MM.1S (cell line): ENCODE measurements around the gene TSHZ1.

Experiments used
- DNase-seq: peaks from one replicate; pipeline ENCODE4 v3.0.0-alpha.2; 2015
- H2AFZ ChIP-seq: fragments of 300-600 bp; sonication (generic); 2 replicates; pipeline ENCODE4 v1.6.0; 2016; ENCODE audit warnings: antibody characterized with exemption, low read length
- H3F3A ChIP-seq: fragments of 300-600 bp; sonication (generic); 2 replicates; pipeline ENCODE4 v1.6.1; 2016; ENCODE audit warnings: mild to moderate bottlenecking, antibody characterized with exemption, low read length, moderate library complexity, mixed read lengths; ENCODE audit not compliant: insufficient read depth
- H3K27ac ChIP-seq: fragments of 300-600 bp; sonication (generic); 2 replicates; pipeline ENCODE4 v1.5.1; 2016; ENCODE audit warnings: mild to moderate bottlenecking, low read length
- H3K27me3 ChIP-seq: fragments of 300-600 bp; sonication (generic); replicated peaks from 2 replicates; pipeline ENCODE4 v1.6.0; 2016; ENCODE audit warnings: low read length; ENCODE audit not compliant: insufficient read depth
- H3K36me3 ChIP-seq: fragments of 300-600 bp; sonication (generic); replicated peaks from 2 replicates; pipeline ENCODE4 v1.6.1; 2016; ENCODE audit warnings: mild to moderate bottlenecking, low read length, mixed read lengths; ENCODE audit not compliant: insufficient read depth
- H3K4me1 ChIP-seq: fragments of 300-600 bp; sonication (generic); 2 replicates; pipeline ENCODE4 v1.6.1; 2016; ENCODE audit warnings: low read length, mixed read lengths
- H3K4me2 ChIP-seq: fragments of 300-600 bp; sonication (generic); 2 replicates; pipeline ENCODE4 v1.6.0; 2016; ENCODE audit warnings: low read depth, low read length
- H3K4me3 ChIP-seq: fragments of 300-600 bp; sonication (generic); 2 replicates; pipeline ENCODE4 v1.5.1; 2016; ENCODE audit warnings: low read length, mixed read lengths
- H3K79me2 ChIP-seq: fragments of 300-600 bp; sonication (generic); 2 replicates; pipeline ENCODE4 v1.6.1; 2016; ENCODE audit warnings: mixed run types, low read length, mixed read lengths
- H3K9ac ChIP-seq: fragments of 300-600 bp; sonication (generic); 2 replicates; pipeline ENCODE4 v1.6.1; 2016; ENCODE audit warnings: low read length, mixed read lengths
- H3K9me2 ChIP-seq: fragments of 300-600 bp; sonication (generic); replicated peaks from 2 replicates; pipeline ENCODE4 v1.6.1; 2016; ENCODE audit warnings: mild to moderate bottlenecking, low read length, mixed read lengths; ENCODE audit not compliant: insufficient read depth
- H3K9me3 ChIP-seq: fragments of 300-600 bp; sonication (generic); replicated peaks from 2 replicates; pipeline ENCODE4 v1.6.1; 2016; ENCODE audit warnings: mild to moderate bottlenecking, low read length, mixed read lengths; ENCODE audit not compliant: insufficient read depth
- H4K20me1 ChIP-seq: fragments of 300-600 bp; sonication (generic); 2 replicates; pipeline ENCODE4 v1.6.1; 2016; ENCODE audit warnings: mild to moderate bottlenecking, low read length, moderate library complexity, mixed read lengths; ENCODE audit not compliant: insufficient read depth
- EZH2 ChIP-seq: fragments of 300-600 bp; sonication (generic); optimal IDR thresholded peaks from 2 replicates; pipeline ENCODE3; 2017; ENCODE audit warnings: low read depth, mild to moderate bottlenecking, antibody characterized with exemption, low read length, mixed read lengths
- EZH2phosphoT487 ChIP-seq: fragments of 300-600 bp; sonication (generic); IDR thresholded peaks from 2 replicates; pipeline ENCODE4 v1.6.1; 2018; ENCODE audit warnings: antibody characterized with exemption, low read length
- TF ChIP-seq, protein P1 (sequence below): fragments of 300-600 bp; sonication (generic); IDR thresholded peaks from 2 replicates; pipeline ENCODE4 v1.5.1; 2016; ENCODE audit warnings: antibody characterized with exemption, low read length, mixed read lengths

The TSHZ1 gene

DNA sequence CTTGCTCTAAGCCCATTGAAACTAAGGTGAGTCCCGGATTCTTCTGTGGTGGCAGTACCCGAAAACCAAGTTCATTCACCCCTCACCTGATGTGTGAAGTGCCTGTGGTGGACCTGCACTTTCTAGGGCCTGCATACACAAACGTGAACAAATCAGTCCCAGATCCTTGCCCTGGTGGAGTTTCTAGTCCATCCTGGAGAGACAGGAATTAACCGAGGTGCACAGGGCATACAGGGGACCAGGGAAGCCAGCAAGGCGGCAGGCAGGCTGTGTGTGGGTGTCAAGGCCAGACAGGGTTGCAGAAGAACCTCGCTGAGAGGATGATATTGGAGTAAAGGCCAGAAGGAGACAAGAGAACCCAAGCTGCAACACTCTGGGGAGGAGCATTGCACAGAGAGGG lies 110.8 kb downstream of the TSHZ1 start:
- Histone ChIP-seq H3K27me3 (no peaks in the 10 kb centered on the region), H3F3A (no peaks in the 10 kb centered on the region), H3K9ac (no peak overlapping the region), H2AFZ (no peak overlapping the region), H3K9me2 (no peaks in the 10 kb centered on the region), H3K4me1 (no peaks in the 10 kb centered on the region), H3K27ac (no peak overlapping the region), H3K9me3 (no peaks in the 10 kb centered on the region), H3K4me3 (no peak overlapping the region), H3K79me2 (no peaks in the 10 kb centered on the region), H3K4me2 (no peak overlapping the region), H4K20me1 (no peaks in the 10 kb centered on the region), H3K36me3 (no peaks in the 10 kb centered on the region)
- TF ChIP-seq EZH2 (no peak), EZH2phosphoT487 (no peak)
- TF ChIP-seq, protein P1, sequence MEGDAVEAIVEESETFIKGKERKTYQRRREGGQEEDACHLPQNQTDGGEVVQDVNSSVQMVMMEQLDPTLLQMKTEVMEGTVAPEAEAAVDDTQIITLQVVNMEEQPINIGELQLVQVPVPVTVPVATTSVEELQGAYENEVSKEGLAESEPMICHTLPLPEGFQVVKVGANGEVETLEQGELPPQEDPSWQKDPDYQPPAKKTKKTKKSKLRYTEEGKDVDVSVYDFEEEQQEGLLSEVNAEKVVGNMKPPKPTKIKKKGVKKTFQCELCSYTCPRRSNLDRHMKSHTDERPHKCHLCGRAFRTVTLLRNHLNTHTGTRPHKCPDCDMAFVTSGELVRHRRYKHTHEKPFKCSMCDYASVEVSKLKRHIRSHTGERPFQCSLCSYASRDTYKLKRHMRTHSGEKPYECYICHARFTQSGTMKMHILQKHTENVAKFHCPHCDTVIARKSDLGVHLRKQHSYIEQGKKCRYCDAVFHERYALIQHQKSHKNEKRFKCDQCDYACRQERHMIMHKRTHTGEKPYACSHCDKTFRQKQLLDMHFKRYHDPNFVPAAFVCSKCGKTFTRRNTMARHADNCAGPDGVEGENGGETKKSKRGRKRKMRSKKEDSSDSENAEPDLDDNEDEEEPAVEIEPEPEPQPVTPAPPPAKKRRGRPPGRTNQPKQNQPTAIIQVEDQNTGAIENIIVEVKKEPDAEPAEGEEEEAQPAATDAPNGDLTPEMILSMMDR: no peak
- no peak for DNase-seq

DNA sequence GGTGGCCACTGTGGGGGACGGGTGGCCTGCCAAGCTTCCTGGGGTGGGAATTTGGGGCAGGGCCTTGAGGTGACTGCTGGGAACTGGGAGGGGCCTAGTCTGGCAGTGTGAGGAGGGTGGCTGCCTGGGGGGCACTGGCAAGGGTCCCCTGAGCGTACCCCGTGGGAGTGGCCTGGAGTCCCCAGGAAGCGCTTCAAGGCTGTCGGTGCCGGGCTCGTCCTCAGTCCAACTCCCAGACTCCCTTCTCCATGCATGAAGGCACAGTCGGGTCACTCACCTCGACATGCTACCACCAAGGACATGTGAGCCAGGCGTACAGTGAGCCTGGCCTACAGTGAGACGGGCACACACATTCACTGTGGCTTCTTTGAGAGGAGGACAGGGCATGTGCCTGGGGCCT lies 111.6 kb downstream of the TSHZ1 start:
- H3K27ac ChIP-seq: no peak overlapping the region
- H3K79me2 ChIP-seq: no peaks in the 10 kb centered on the region
- H3K4me2 ChIP-seq: no peak overlapping the region
- H3K9ac ChIP-seq: no peak overlapping the region
- H2AFZ ChIP-seq: no peak overlapping the region
- H4K20me1 ChIP-seq: no peaks in the 10 kb centered on the region
- H3K4me1 ChIP-seq: no peaks in the 10 kb centered on the region
- H3F3A ChIP-seq: no peaks in the 10 kb centered on the region
- no peak overlapping the region for H3K4me3 ChIP-seq
- H3K27me3 ChIP-seq: no peaks in the 10 kb centered on the region
- DNase-seq: no peak
- no peaks in the 10 kb centered on the region for H3K36me3 ChIP-seq
- H3K9me3 ChIP-seq: no peaks in the 10 kb centered on the region
- TF ChIP-seq, protein P1: no peak
- H3K9me2 ChIP-seq: no peaks in the 10 kb centered on the region

DNA sequence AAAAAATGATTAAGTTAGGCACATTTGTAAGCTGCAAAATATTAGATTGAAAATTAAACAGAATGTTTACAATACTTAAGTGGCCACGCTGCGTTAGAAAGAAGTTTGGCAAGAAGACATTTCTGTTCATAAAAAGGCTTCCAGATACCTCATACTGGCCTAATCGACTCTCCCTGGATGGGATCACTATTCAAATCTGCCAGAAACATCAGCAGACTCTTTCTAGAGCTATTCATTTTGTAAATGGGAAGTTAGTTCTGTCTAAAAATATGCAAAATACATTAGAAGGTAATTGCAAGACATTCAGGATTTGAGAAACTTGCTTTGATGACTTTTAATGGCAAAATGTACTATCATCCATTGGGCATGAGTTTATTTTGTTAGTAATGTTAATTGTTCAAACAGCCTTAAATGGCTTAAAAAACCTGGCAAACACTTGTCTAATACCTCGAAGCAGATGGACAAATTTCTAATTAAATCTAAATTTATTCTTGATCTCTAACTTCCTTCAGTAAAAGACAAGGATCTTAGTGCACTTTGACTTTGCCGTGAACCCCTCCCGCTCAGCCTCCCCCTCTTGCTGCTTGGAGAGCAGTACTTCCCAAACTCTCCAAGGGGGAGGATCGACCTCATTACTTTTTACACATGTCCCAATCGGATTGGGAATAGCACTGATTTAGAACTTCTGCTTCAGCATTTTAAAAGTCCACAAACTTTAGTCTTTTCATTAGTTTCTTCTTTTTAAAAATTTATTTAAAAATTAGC lies 113.4 kb downstream of the TSHZ1 start:
- Histone ChIP-seq H3K36me3 (no peaks in the 10 kb centered on the region), H2AFZ (no peak overlapping the region), H3K9ac (no peak overlapping the region), H3K4me2 (no peak overlapping the region), H3K27me3 (no peaks in the 10 kb centered on the region), H3K27ac (no peak overlapping the region), H3F3A (no peaks in the 10 kb centered on the region), H3K79me2 (no peaks in the 10 kb centered on the region), H3K4me3 (no peak overlapping the region), H3K4me1 (no peaks in the 10 kb centered on the region), H3K9me3 (no peaks in the 10 kb centered on the region), H3K9me2 (no peaks in the 10 kb centered on the region), H4K20me1 (no peaks in the 10 kb centered on the region)
- TF ChIP-seq EZH2phosphoT487 (no peak), EZH2 (no peak)
- TF ChIP-seq, protein P1: no peak
- DNase-seq: no peak
